ENCODE data around the gene OR52N4. TPM values are rescaled to one million over a fixed set of nuclear protein-coding genes. Genes with fewer than 3 reads are reported as not detected.

The OR52N4 gene
- total and polyA plus RNA-seq, 9 of the 15 experiments (the other 6 are each of a cell fraction or from before 2014, with no cell fraction given) = not detected

DNA sequence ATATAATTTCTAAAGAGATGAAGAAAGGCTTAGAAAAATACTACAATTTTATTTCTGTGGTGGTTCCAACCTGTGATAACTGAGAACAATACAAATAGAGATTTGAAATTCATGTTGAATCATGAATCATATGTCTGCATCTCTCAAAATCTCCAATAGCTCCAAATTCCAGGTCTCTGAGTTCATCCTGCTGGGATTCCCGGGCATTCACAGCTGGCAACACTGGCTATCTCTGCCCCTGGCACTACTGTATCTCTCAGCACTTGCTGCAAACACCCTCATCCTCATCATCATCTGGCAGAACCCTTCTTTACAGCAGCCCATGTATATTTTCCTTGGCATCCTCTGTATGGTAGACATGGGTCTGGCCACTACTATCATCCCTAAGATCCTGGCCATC lies 17.6 kb upstream of the OR52N4 start, which contains the start of gene OR56B1 (continued):
- TF ChIP-seq, protein P1, sequence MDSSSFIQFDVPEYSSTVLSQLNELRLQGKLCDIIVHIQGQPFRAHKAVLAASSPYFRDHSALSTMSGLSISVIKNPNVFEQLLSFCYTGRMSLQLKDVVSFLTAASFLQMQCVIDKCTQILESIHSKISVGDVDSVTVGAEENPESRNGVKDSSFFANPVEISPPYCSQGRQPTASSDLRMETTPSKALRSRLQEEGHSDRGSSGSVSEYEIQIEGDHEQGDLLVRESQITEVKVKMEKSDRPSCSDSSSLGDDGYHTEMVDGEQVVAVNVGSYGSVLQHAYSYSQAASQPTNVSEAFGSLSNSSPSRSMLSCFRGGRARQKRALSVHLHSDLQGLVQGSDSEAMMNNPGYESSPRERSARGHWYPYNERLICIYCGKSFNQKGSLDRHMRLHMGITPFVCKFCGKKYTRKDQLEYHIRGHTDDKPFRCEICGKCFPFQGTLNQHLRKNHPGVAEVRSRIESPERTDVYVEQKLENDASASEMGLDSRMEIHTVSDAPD (CRISPR knock-in tag; IDR thresholded peaks at IDR 0.05) = no peak
- TF ChIP-seq GTF2A2 (tag; IDR thresholded peaks at IDR 0.05) (no peak), HNRNPK (IDR thresholded peaks at IDR 0.05; ENCODE audit: low read depth, low read length, poor library complexity, severe bottlenecking) (no peak), ZNF584 (CRISPR knock-in tag; IDR thresholded peaks at IDR 0.05; ENCODE audit: low read depth) (no peak), ZNF212 (CRISPR knock-in tag; IDR thresholded peaks at IDR 0.05) (no peak)

DNA sequence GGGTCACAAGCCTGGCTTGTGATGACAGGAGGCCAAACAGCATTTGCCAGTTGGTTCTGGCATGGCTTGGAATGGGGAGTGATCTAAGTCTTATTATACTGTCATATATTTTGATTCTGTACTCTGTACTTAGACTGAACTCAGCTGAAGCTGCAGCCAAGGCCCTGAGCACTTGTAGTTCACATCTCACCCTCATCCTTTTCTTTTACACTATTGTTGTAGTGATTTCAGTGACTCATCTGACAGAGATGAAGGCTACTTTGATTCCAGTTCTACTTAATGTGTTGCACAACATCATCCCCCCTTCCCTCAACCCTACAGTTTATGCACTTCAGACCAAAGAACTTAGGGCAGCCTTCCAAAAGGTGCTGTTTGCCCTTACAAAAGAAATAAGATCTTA lies 17.0 kb upstream of the OR52N4 start:
- no peak for FAIRE-seq
- ATAC-seq = no peak

More for the DNA sequence above, 17.0 kb upstream of the OR52N4 start:
- peaks cover 4% of the 10 kb centered on the region; the same call in 1 of the 2 replicates for H3K9me3 ChIP-seq (replicated peaks; ENCODE audit: control insufficient read depth, insufficient read depth, low read depth, low read length)
- H4K20me1 ChIP-seq (replicated peaks; ENCODE audit: control insufficient read depth, insufficient read depth, low read length) = no peaks in the 10 kb centered on the region
- no peaks in the 10 kb centered on the region for H3K36me3 ChIP-seq (ENCODE audit: control insufficient read depth, insufficient read depth, low read length)
- no peak overlapping the region for H3K9ac ChIP-seq (ENCODE audit: insufficient read depth in 1 of 2, low read depth in 2 of 2, low read length in 2 of 2)
- no peak overlapping the region for H2AFZ ChIP-seq (ENCODE audit: low read depth, low read length)
- H3K4me2 ChIP-seq (ENCODE audit: insufficient read depth, low read length) = no peak overlapping the region
- no peak for DNase-seq (ENCODE audit: extremely low read depth in 1 of 4, low spot score in 3 of 4)
- no peaks in the 10 kb centered on the region for H3K4me1 ChIP-seq (replicated peaks in 1 of 2; ENCODE audit: control insufficient read depth in 2 of 2, insufficient read depth in 2 of 2, low read length in 2 of 2)
- ChIA-PET POLR2A (no interaction called here), CTCF (ENCODE audit: low intra/inter-chr PET ratio) (no interaction called here)
- no peak overlapping the region for H3K4me3 ChIP-seq
- no peaks in the 10 kb centered on the region for H3K79me2 ChIP-seq (ENCODE audit: control insufficient read depth, insufficient read depth, low read length)
- no peak overlapping the region for H3K27ac ChIP-seq (ENCODE audit: extremely low read depth, low read depth, low read length)
- TF ChIP-seq, protein P2, sequence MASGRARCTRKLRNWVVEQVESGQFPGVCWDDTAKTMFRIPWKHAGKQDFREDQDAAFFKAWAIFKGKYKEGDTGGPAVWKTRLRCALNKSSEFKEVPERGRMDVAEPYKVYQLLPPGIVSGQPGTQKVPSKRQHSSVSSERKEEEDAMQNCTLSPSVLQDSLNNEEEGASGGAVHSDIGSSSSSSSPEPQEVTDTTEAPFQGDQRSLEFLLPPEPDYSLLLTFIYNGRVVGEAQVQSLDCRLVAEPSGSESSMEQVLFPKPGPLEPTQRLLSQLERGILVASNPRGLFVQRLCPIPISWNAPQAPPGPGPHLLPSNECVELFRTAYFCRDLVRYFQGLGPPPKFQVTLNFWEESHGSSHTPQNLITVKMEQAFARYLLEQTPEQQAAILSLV (tag; IDR thresholded peaks at IDR 0.05) = no peak
- TF ChIP-seq, protein P3, sequence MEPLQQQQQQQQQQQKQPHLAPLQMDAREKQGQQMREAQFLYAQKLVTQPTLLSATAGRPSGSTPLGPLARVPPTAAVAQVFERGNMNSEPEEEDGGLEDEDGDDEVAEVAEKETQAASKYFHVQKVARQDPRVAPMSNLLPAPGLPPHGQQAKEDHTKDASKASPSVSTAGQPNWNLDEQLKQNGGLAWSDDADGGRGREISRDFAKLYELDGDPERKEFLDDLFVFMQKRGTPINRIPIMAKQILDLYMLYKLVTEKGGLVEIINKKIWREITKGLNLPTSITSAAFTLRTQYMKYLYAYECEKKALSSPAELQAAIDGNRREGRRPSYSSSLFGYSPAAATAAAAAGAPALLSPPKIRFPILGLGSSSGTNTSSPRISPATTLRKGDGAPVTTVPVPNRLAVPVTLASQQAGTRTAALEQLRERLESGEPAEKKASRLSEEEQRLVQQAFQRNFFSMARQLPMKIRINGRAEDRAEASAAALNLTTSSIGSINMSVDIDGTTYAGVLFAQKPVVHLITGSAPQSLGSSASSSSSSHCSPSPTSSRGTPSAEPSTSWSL (CRISPR knock-in tag; IDR thresholded peaks at IDR 0.05; ENCODE audit: borderline replicate concordance) = no peak
- TF ChIP-seq CSDE1 (IDR thresholded peaks at IDR 0.05) = no peak
- TF ChIP-seq L3MBTL2 (IDR thresholded peaks at IDR 0.05) = no peak
- no peak for TF ChIP-seq LEF1 (IDR thresholded peaks at IDR 0.05)
- no peak for TF ChIP-seq FOXJ2 (tag; IDR thresholded peaks at IDR 0.05)
- H3K9me1 ChIP-seq (ENCODE audit: control insufficient read depth, insufficient read depth, low read length) = no peaks in the 10 kb centered on the region
- peaks cover 0 to 2% of the 10 kb centered on the region in 2 experiments; a peak in 2 of 5 replicates for H3K27me3 ChIP-seq (ENCODE audit: control insufficient read depth in 2 of 2, insufficient read depth in 2 of 2, low read length in 2 of 2)
- intact Hi-C loops (cut with micrococcal nuclease) (no loop called here), in situ Hi-C loops (cut with MboI) (no loop called here)
- BruUV-seq (replicated peaks) = no TSS peak
